Fibroblast of peridontal ligament (primary cell): Measurements from ENCODE around the gene TBC1D9B.

Source experiments
- DNase-seq: peaks from one replicate; pipeline ENCODE4 v3.0.0-alpha.2; 2010; ENCODE audit errors: extremely low read depth

TBC1D9B gene

DNA sequence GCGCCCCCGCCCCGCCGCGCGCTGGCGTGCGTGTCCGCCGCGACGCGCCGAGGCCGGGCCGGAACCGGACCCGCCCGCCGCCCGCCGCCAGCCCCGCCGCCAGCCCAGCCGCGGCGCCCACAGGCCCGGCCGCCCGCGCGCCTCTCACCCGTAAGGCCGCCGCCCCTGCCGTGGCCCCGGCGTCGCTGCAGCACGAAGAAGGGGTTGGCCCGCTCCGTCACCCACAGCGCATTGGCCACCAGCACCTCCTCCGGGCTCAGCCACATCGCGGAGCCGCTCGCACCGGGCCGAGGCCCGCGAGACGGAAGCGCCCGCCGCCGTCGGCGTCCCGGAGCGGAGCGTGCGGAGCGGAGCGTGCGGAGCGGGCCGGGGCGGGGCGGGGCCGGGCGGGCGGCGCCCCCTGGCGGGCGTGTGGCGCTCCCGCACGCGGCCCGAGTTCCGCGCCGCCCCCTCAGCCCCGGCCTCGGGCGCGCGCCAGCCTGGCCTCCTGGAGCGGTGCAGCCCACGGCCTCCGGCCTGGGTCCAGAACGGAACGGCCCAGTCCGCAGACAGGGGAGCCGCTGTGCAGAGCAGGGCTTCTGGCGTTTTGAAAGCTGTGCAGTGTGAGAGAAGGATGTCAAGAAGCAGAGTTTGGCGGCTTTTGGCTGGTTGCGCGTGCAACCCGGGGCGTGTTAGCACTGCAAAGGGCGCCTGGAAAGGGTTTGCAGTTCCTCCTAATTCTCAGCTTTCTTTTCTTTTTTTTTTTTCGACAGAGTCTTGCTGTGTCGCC lies at the start of gene TBC1D9B:
Gene TBC1D9B (minus strand): TSS at position 342 of the 769 bp plus-strand sequence. CDS start 76 bp downstream, at position 266.
- DNase-seq = peak; percentile 63

DNA sequence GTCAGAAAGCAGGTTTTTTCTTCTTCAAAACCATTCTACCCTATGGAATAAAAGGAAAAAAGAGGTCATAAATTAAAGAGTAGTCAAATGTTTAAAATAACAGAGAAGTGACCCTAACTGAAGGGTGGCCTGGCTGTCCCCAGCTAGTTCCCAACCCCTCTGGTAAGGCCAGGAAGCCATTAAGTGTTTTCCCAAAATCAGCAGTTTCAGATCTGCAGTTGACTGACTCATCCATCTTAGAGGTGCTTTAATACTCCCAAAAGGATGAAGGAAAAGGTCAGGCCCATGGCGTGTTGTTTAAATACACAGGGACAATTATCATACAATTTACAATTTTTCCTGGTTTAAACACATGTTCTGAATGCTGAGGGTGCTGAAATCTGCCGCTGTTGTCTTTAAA lies 47.9 kb upstream of the TBC1D9B start:
- no peak for DNase-seq

DNA sequence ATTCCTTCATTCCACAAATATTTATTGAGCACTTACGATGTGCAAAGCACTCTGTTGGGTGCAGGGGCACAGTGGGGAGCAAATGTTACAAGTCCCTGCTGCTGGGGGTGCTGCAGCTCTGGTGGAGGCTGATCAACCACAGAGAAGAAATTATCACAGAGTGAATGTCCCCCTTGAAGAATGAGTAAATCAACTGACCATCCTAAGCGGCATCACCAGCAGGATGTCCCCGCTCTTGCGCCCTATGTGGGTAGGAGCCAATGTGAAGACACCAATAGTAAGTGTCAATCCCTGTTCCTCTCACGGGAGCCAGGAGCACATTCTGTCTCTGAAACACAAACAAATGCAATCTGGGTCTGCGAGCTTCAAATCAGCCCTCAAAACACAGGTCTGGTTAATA lies 47.4 kb upstream of the TBC1D9B start:
- no peak for DNase-seq

DNA sequence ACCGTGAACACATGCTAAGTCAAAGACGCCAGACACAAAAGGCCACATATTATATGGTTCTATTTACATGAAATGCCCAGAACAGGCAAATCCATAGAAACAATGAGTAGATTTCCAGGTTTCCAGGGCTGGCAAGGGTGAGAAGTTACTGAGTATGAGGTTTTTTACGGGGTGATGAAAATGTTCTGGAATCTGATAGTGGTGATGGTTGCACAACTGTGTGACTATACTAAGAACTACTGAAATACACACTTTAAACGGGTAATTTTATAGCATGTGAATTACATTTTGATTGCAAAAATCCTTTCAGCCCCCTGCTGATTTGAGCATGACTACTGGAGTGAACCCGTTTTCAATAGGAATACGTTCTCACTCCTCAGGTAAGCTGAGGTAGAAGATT lies 46.7 kb upstream of the TBC1D9B start:
- peak; percentile 25 for DNase-seq

DNA sequence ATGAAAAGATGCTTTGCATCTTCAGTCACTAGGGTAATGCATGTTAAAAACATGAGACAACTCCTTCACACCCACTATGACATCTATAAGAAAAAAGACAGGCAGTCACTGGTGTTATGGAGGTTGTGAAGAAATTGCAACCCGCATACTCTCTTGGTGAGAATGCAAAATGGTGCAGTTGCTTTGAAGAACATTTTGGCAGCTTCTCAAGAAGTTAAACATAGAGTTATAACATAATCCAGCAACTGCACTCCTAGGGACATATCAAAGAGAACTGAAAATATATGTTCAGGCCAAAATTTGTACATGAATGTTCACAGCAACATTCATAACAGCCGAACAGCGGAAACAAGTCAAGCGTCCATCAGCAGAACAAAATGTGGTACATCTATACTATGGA lies 46.3 kb upstream of the TBC1D9B start:
- no peak for DNase-seq

DNA sequence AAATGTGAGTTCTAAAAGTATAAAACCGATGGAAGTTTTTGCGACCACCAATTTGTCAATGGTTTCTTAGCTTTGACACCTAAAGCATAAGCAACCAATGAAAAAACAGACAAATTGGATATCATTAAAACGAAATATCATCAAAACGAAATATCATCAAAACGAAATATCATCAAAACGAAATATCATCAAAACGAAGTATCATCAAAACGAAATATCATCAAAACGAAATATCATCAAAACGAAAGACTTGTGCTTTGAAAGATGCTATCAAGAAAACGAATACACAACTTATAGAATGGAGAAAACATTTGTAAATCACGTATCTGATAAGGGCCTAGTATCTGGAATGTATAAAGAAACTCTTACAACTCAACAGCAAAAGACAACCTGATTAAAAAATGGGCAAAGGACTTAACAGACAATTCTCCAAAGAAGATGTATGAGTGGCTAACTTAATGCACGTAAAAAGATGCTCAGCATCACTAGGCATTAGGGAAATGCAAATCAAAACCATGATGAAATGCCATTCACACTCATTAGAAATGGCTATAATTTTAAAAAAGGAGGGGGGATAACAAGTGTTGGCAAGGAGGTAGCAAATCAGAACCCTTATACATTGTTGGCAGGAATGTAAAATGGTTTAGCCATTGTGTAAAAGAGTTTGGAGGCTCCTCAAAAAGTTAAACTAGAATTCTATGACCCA lies 29.4 kb upstream of the TBC1D9B start:
- DNase-seq = no peak

DNA sequence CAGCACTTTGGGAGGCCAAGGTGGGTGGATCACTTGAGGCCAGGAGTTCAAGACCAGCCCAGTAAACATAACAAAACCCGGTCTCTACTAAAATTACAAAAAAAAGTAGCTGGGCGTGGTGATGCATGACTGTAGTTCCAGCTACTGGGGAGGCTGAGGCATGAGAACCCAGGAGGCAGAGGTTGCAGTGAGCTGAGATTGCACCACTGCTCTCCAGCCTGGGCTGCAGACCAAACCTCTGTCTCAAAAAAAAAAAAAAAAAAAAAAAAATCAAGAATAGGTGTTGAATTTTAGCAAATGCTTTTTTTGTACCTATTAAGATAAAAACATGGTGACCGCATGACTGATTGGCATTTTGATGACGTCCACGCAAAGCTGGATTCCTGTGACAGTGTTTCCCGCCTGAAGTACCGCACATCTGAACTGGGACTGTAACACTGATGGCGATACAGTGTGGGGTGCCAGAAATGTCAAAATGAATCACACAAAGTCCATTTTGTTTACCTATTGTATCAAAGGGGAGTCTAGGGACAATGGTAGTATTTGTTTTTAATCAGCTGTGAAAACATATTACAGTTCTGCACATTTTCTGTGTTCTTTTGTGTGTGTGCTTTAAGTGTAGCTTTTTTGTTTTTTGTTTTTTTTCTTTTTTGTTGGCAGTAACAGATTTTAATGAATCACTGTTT lies 23.2 kb upstream of the TBC1D9B start:
- no peak for DNase-seq

DNA sequence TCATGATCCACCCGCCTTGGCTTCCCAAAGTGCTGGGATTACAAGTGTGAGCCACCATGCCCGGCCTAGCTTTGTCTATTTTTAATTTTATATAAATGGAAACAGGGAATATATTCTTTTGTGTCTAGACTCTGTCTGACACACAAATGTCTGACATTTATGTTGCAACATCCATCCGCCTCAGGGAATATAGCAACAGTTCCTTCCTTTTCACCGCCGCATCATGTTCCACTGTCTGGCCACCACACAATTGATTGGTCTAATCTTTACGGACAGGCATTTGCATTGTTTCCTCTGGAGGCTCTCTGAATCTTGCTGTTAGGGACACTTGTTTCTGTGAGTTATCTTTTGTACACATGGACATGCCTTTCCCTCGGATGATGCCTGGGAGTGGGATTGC lies 20.1 kb upstream of the TBC1D9B start:
- no peak for DNase-seq

DNA sequence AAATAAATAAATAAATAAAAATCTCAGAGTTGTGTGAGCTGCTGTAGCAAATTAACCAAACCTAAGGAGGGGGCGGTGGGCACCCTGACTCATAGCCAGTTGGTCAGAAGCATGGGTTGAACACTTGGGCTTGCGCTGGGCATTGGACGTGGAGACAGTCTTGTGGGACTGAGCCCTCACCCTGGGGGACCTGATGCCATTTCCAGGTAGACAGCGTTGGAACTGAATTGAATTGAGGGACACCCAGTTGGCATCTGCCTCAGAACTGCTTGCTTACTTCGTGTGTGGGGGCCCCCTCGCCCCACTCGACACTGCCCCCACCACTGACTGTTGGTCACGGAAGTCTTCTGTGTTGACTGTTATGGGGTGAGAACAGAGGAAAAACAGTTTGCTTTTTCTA lies 19.0 kb upstream of the TBC1D9B start:
- DNase-seq = no peak

DNA sequence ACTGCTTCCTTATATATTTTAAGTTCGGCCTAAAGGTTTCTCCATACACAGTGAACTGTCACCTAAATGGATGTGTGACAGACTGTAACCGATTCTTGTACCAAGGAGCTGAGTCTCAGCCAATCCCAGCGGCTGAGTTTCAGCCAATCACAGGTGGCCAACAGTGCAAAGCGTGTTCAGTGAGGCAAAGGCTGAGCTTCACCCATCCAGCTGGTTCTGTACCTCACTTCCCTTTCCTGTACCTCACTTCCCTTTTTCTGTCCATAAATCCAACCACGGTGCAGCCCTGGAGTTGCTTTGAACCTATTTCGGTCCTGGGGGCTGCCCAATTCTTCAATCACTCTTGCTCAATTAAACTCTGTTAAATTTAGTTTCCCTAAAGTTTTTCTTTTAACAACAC lies 15.7 kb upstream of the TBC1D9B start:
- no peak for DNase-seq

DNA sequence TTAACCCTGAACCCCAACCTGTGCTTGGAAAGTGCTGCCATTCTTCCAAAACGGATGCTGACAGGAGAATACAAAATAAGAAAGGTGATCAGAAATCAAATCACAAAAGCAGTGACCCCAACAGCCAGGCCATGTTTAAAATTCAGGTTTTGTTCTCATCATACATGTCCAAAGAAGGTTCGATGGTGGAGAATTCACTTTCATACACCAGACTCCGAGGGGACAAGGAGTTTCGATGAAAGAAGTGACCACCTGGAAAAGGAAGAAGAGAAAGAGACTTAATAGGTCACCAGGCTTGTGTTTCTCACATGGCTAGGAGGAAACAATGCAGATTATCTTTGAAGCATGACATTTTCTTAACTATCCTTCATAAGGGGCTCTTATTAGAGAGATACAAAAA lies 12.5 kb upstream of the TBC1D9B start:
- DNase-seq = no peak

DNA sequence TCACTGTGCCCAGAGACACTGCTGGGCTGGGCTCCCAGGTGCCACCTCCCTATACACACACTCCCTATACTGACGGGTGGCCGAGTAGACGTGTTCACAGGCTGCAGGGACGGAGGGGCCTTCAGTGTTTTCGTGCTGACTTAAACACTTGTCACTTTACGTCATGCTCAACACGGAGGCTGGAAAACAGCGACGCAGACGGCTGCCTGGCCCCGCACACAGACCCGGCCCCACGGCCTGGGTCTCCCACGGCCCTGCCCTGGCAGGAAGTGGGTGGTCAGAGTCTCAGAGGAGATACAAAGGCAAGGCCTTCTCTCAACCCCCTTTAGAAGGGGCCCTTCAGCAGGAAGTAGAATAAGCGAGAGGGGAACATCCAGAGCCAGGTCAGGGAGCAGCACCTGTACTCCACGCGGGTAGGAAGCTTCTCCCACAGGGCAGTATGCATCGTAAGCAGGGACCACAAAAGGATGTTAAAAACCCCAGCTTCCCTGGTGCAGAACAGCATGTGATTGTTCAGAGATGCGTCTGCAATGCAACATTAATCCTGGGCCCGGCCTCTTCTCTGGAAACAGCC lies 11.9 kb upstream of the TBC1D9B start:
- no peak for DNase-seq

DNA sequence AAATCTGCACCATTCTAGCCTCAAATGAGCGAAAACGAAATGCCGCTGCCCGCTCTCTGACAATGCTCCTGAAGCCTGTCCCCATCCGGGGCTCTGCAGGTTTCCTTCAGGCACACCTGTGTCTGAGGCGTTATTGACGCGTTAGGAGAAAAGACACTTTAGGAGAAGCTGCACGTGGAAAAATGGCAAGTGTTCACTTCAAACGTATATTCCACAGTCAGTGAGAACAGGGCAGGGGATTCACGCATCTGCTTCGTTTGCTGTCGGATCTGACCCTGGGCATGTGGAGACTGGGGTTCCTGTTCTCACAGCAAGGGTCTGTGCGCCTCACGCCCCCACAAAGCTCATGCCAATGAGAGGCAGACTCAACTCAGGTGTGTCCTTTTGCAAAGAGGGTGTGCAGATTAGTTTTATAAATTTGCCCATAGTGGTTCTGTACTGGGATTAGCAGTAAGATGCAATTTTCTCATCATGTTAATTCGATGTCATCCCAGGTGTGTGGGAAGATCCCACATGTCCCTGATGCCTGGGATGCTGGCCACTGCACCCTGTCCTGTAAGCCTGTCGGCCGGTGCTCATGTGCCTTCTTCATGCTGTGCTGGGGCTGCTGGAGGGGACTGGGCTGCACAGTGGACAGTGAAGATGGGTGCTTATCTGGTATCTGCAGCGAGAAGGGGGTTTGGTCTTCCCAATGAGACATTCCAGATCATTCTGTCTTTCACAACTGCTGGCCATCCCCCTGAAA lies 11.2 kb upstream of the TBC1D9B start:
- DNase-seq = no peak

DNA sequence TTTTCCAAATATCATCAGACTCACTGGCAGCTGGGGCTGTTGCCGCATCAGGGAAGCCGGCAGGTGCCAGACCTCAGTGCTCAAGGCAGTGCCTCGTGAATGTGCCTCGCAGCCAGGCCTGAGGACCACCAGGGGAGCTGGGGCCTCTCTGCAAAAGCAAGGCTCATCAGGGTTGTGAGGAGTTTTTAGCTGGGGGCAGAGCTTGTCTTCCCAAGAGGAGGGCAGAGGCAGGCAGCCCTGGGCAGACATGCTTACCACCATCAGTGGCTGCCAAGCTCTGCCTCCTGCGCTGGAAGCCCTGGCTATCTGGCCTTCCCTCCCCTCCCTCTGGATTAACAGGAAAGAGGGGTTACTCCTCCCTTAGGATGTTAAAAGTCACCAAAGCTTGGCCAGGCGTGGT lies 8.8 kb upstream of the TBC1D9B start:
- DNase-seq = no peak

DNA sequence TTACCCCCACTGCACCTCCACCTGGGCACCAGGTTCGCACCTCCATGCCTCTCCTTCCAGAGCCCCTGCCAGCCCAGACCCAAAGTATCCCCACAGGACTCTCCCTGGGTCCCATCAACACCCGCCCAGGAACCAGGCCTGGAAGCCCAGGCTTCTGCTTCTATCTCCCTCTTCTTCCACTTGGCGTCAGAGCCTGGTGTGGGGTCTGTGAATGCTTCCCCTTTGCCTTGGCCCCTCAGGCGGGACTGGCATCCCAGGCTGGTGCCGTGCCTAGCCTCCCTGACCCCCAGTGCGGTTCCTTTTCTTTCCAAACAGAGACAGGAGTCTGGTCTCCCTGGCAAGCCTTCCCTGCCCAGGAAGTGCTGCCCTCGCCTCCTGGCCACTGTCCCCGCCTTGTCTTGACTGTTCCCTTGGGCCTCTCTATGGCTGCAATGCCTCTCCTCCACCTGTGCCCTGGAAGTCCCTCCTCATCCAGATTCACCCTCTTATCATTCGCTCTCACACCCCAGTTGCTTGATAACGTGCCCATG lies 7.8 kb upstream of the TBC1D9B start:
- no peak for DNase-seq

DNA sequence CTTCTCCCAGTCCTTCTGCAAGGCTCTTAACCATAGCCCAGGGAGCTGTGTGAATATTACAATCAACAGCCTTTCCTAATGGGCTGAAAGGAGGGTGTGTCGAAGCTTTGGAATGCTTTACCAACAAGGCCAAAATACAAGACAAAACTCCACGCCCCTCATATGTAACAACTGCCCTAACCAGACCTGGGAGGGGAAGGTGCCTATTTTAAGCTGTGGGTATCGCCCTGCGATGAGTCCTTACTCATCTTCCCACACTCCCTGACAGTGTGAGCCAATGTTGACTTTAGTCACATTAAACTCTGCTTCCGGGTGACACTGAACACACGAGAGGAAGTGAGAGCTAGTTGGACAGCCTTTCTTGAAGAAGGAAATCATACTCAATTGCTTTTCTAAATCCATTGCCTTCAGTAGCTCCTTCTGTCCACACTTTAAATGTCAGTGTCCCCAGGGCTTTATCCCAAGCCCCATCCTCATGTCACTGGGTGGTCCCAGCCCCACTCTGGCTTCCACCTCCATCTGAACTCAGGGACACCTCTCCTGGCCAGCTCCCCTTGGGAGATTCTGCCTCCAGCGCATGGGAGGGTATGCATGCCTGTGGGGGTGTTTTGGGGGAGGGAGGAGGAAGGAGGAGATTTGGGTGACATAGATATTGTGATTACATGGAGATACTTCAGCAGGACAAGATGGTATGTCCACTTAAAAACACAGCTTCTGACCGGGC lies 6.5 kb upstream of the TBC1D9B start:
- peak; percentile 13 for DNase-seq

DNA sequence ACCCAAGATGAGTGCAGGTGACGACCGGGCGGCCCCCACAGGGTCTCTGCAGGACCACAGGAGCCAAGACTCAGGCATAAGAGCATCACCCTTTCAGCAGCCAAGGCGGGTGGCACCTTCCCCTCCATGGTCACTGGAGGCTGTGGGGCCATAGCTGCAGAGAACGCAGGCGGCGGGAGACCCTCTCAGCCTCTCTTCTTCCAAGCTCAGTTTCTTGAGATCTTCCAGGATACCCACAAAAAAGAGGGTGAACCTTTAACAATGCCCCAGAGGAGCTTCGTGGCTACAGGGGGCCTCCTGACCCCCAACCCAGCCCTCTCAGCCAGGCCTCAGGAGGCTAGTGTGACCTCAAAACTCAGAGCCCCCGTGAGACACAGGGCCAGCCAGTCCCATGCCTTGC lies 5.8 kb upstream of the TBC1D9B start:
- DNase-seq = no peak

DNA sequence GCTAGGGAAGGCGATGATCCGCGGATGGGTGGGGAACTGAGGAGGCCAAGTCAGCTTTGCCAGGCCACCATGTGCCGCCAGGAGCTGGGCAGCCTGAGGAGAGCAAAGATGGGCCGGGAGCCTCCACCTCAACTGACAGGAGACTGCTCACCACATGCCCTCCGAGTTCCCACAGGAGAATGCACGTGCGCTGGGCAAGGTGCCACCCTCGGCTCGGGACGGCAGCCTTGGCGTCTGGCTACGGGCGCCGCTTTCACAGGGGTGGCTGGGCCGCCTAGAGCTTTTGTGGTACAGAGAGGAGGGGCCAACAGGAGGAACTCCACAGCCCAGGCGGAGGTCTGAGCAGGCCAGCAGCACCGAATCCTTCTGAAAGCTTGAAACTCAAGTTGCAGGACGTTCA lies 5.3 kb upstream of the TBC1D9B start:
- DNase-seq = no peak

DNA sequence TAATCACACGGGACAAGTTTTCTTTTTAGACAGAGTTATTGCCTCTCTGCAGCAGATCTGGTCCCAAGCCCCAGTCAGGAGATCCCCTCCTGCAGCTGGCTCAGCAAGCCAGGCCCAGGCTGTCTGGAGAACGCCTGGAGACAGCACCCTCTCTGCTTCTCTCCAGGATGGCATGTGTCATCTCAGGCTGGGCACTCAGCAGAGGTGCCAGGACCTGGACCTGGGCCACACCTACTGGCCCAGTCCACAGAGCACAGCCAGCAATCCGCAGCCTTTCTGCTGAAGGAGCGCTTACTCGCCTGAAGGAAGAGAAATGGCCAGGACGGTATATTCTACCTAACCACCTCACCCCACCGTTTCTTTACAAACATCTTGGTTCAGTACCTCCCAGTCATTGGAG lies 4.7 kb upstream of the TBC1D9B start:
- DNase-seq = no peak

DNA sequence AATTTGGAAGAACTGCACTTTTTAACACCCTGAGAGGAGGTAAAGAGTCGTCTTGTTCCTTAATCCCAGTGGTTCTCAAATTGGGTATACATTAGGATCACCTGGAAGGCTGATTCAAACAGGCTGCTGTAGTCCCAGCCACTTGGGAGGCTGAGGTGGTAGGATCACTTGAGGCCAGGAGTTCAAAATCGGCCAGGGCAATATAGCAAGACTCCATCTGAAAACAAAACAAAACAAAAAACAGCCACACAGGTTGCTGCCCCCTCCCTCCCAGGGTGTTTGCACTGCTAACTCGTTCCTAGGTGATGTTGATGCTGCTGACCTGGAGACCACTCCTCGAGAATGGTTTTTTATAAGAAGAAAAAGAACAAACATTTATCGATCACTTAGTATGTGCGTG lies 1.5 kb upstream of the TBC1D9B start:
- DNase-seq = no peak

DNA sequence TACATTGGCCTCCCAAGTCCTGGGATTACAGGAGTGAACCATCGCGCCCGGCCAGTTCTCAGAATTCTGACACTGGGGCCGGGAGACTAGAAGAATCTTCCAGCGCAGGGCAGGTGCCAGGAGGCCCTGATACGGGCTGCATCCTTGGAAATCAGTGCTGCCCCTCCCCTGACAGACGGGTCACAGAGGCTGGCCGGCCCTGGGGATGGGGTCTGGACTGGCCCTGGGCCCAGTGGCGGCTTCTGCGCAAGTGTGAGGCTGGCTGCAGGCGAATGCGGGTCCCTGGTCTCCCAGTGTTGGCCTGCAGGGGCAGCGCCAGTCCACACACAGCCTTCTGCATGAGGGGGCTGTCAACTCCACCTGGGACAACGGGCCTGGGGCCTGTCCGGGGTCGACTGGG lies 831 bp upstream of the TBC1D9B start:
- no peak for DNase-seq
